HCT116 (cell line): ENCODE measurements around the gene GNB5.

ENCODE experiments used
- CTCF ChIP-seq, 3 experiments: fragments of 200-600 bp in 1 of 3; sonication (generic) in 1 of 3; IDR thresholded peaks in 2 of 3; conservative IDR thresholded peaks in 1 of 3; 2 replicates each; pipeline ENCODE4 v1.5.1; 2012 to 2017; ENCODE audit warnings: low read depth in 2 of 3, low read length in 2 of 3, antibody characterized with exemption in 1 of 3, borderline replicate concordance in 1 of 3, control low read depth in 1 of 3, mild to moderate bottlenecking in 1 of 3, mixed read lengths in 1 of 3, mixed run types in 1 of 3, moderate library complexity in 1 of 3; ENCODE audit not compliant: insufficient read depth in 1 of 3
- EZH2 ChIP-seq: fragments of 200-600 bp; sonication (generic); IDR thresholded peaks from 2 replicates; pipeline ENCODE4 v1.6.1; 2017; ENCODE audit warnings: antibody characterized with exemption, mixed run types
- MAX ChIP-seq: IDR thresholded peaks from 2 replicates; pipeline ENCODE4 v1.6.1; 2012
- POLR2A ChIP-seq: IDR thresholded peaks from 2 replicates; pipeline ENCODE4 v1.7.0; 2011; ENCODE audit warnings: borderline replicate concordance; ENCODE audit not compliant: insufficient read depth, insufficient read length; ENCODE audit errors: extremely low read depth
- POLR2AphosphoS5 ChIP-seq: IDR thresholded peaks from 2 replicates; pipeline ENCODE4 v1.6.1; 2011; ENCODE audit warnings: mild to moderate bottlenecking, low read depth, low read length, moderate library complexity
- RAD21 ChIP-seq: IDR thresholded peaks from 2 replicates; pipeline ENCODE4 v1.6.1; 2012; ENCODE audit warnings: low read depth, mild to moderate bottlenecking
- REST ChIP-seq: IDR thresholded peaks from 2 replicates; pipeline ENCODE4 v1.6.1; 2012; ENCODE audit warnings: low read depth
- SP1 ChIP-seq: IDR thresholded peaks from 2 replicates; pipeline ENCODE4 v1.6.1; 2012; ENCODE audit warnings: low read depth
- SRF ChIP-seq: IDR thresholded peaks from 2 replicates; pipeline ENCODE4 v1.6.1; 2012; ENCODE audit warnings: low read depth
- TCF7L2 ChIP-seq: IDR thresholded peaks from 2 replicates; pipeline ENCODE4 v1.7.0; 2011; ENCODE audit warnings: borderline replicate concordance, inconsistent platforms; ENCODE audit not compliant: insufficient read depth, insufficient read length; ENCODE audit errors: extremely low read depth

GRCh38 chr15:52114261-52115055, 76.7 kb downstream of the GNB5 start:
- TF ChIP-seq POLR2AphosphoS5 (no peak), SP1 (no peak), POLR2A (no peak), MAX (no peak), CTCF (IDR thresholded peaks at IDR 0.05 in 2 of 3, conservative IDR thresholded peaks at IDR 0.05 in 1 of 3; ENCODE audit: borderline replicate concordance in 1 of 3, insufficient read depth in 1 of 3, low read depth in 2 of 3, low read length in 2 of 3) (no peak), TCF7L2 (no peak), REST (no peak), RAD21 (no peak), EZH2 (no peak), SRF (no peak)
